Neural progenitor cell (in vitro differentiated cells): ENCODE results near the gene ZFYVE9.

Experiments
- EZH2 ChIP-seq: fragments of 200-600 bp; sonication (generic); IDR thresholded peaks from 2 replicates; pipeline ENCODE4 v1.6.1; 2017; ENCODE audit warnings: antibody characterized with exemption, mild to moderate bottlenecking, moderate library complexity
- TF ChIP-seq, protein P1 (sequence below): fragments of 200-600 bp; sonication (generic); IDR thresholded peaks from 2 replicates; pipeline ENCODE4 v1.5.1; 2017; ENCODE audit warnings: antibody characterized with exemption, mild to moderate bottlenecking

DNA sequence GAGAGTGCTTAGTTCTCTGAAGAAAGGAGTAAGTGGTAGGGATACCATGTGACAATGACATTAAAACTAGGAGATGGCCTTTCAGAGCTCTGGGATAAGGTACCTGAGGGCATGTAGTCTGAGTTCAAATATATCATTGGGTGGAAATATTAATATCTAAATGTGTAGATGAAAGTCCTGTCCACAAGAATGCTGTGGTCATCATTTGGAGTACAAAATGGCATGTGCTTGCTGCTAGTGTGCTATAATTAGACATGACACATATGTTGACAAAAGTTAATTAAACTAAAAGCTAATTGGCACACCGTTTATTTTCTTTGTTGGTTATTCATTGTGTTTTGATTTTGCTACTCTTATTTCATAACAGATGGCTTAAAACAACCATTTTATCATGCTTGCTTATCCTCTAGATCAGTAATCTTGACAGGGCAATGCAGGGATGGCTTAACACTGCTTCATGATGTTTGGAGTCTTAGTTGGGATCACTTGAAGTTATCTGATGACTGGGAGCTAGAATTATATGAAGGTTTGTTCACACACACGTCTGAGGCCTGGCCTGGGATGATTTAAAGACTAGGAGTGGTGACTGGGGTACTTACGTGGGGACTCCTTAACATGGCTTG is 193.1 kb downstream of the ZFYVE9 start:
- TF ChIP-seq, protein P1, sequence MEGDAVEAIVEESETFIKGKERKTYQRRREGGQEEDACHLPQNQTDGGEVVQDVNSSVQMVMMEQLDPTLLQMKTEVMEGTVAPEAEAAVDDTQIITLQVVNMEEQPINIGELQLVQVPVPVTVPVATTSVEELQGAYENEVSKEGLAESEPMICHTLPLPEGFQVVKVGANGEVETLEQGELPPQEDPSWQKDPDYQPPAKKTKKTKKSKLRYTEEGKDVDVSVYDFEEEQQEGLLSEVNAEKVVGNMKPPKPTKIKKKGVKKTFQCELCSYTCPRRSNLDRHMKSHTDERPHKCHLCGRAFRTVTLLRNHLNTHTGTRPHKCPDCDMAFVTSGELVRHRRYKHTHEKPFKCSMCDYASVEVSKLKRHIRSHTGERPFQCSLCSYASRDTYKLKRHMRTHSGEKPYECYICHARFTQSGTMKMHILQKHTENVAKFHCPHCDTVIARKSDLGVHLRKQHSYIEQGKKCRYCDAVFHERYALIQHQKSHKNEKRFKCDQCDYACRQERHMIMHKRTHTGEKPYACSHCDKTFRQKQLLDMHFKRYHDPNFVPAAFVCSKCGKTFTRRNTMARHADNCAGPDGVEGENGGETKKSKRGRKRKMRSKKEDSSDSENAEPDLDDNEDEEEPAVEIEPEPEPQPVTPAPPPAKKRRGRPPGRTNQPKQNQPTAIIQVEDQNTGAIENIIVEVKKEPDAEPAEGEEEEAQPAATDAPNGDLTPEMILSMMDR = no peak
- TF ChIP-seq EZH2 = no peak
